ENCODE results near the gene CDH5.

DNA sequence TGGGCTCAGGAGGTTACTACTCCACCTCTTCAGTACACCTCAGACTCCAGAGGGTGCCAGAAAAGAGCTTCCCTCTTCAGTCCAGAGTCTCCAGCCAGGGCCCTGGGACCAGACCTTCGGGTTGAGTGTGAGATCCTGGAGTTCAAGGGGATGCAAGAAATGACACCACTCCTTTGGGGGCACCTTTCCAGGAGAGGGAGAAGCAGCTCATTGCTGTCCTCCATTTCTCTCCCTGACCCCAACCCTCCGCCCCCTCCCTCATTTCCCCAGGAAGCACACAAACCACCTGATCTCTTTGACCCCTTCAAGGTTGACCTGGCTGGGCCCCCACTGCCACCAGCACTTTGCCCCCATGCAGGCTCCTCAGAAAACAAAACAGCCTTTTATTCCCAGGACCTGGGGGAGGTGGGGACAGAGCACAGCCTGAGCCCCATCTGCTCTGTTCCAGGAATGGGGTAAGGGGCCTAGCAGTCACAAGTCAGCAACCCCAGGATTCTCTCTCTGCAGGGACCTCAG is 21.4 kb downstream of the CDH5 start:
- TF ChIP-seq, protein P1, sequence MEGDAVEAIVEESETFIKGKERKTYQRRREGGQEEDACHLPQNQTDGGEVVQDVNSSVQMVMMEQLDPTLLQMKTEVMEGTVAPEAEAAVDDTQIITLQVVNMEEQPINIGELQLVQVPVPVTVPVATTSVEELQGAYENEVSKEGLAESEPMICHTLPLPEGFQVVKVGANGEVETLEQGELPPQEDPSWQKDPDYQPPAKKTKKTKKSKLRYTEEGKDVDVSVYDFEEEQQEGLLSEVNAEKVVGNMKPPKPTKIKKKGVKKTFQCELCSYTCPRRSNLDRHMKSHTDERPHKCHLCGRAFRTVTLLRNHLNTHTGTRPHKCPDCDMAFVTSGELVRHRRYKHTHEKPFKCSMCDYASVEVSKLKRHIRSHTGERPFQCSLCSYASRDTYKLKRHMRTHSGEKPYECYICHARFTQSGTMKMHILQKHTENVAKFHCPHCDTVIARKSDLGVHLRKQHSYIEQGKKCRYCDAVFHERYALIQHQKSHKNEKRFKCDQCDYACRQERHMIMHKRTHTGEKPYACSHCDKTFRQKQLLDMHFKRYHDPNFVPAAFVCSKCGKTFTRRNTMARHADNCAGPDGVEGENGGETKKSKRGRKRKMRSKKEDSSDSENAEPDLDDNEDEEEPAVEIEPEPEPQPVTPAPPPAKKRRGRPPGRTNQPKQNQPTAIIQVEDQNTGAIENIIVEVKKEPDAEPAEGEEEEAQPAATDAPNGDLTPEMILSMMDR (conservative IDR thresholded peaks at IDR 0.05) = no peak
- no peak for TF ChIP-seq EZH2 (IDR thresholded peaks at IDR 0.05; ENCODE audit: low read depth)
